Suppressor macrophage (primary cell): Measurements from ENCODE around the gene BIRC6.
"Not testable (repeated sequence)": the region's sequence is repeated elsewhere in the genome, so short reads cannot be mapped to it uniquely, and the experiment has no call there.

Experiments
- DNase-seq, 4 experiments: peaks; one replicate each; pipeline ENCODE4 v3.0.0-alpha.2; 2020 to 2022

The BIRC6 gene

GRCh38 chr2:32522770-32523169 lies 165.9 kb downstream of the BIRC6 start:
- no peak for DNase-seq

DNA sequence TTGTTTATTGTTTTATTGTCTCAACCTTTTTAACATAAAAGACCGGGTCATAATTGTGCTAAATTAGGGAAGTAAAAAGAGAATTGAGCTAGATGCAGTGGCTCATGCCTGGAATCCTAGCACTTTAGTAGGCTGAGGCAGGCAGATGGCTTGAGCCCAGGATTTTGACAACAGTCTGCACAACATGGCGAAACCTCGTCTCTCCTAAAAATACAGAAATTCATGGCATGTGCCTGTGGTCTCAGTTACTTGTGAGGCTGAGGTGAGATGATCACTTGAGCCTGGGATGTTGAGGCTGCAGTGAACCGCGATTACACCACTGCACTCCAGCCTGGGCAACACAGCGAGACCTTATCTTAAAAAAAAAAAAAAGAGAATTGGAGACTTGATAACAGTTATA lies 166.9 kb downstream of the BIRC6 start:
- DNase-seq, result peak in 1 of 4 experiments; percentile 4

DNA sequence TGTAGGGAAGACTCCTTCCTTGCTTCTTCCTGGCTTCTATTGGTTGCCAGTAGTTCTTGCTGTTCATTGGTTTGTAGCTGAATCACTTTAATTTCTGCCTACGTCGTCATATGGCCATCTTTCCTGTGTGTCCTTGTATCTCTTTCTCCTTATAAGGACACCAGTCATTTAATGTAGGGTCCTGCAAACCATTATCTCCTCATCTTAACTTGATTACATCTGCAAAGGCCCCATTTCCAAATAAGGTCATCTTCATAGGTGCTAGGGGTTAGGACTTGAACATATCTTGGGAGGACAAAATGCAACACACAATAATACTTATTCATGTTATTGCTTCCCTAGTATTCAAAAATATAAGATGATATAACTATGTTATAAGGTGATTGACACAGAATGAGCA lies 175.5 kb downstream of the BIRC6 start:
- no peak for DNase-seq

DNA sequence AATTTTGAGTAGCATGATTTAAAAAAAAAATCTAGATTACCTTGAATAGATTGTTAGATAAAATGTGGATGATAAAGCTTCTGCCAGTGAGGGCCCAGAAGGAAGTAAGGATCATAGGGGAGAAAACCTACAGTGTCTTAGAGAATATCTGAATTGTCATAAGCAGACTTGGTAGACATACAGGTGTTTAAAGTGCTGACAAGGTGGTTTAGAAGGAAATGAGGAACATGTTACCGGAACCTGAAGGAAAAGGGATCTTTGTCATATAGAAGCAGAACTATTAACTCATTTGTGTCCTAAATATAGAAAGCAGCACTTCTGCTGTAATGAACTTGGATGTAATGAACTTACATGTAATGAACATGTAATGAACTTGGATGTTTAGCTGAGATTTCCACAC lies 176.1 kb downstream of the BIRC6 start:
- peak in 1 of 4 experiments; percentile 2 for DNase-seq

GRCh38 chr2:32534831-32535230 lies 178.0 kb downstream of the BIRC6 start:
- no peak for DNase-seq

GRCh38 chr2:32538735-32539134 lies 181.9 kb downstream of the BIRC6 start:
- DNase-seq, result no peak

GRCh38 chr2:32552483-32552882 lies 195.7 kb downstream of the BIRC6 start:
- DNase-seq, result not testable (repeated sequence)

- peak; percentile 27 to 77 (median 60) for DNase-seq
Observed at GRCh38 chr2:32553829-32554432, 197.1 kb downstream of the BIRC6 start.

DNA sequence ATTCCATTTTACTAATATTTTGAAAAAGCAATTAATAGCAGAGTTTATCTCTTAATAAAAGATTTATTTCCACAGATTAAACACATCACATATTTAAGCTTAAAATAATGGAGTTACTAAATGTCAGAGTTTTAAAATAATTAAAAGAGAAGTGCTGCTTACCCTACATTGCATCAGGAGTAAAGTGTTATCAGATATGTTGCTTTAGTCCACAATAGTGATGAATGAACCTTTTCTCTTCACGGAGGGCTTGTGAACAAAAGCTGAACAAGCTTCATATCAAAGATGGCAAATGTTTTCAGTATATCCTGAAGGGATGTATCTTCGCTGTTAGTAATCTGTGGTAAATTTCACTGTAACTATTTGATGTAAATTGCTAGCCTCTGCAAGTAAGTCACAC lies 201.7 kb downstream of the BIRC6 start:
- DNase-seq, result peak in 1 of 4 experiments; percentile 6

GRCh38 chr2:32559136-32559535 lies 202.3 kb downstream of the BIRC6 start:
- DNase-seq, result peak; percentile 14 to 59 (median 51)

DNA sequence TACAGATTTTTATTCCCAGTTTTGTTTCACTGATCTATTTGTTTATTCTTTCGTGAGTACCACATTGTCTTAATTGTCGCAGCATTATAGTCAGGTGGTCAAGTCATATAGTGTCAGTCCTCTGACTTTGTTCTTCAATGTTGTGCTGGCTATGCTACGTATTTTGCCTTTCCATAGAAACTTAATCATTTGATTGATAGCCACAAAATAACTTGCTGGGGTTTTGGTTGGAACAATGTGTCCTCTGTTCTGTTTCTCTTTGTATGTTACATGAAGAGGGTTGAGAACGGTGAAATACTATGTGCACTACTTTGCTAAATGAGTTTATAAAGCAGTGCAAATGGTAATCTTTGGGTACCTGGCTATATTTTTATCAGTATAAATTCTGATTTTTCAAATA lies 206.1 kb downstream of the BIRC6 start:
- no peak for DNase-seq

- no peak for DNase-seq
Observed at GRCh38 chr2:32564417-32565035, 207.7 kb downstream of the BIRC6 start.

- no peak for DNase-seq
Observed at GRCh38 chr2:32565902-32566301, 209.1 kb downstream of the BIRC6 start.

DNA sequence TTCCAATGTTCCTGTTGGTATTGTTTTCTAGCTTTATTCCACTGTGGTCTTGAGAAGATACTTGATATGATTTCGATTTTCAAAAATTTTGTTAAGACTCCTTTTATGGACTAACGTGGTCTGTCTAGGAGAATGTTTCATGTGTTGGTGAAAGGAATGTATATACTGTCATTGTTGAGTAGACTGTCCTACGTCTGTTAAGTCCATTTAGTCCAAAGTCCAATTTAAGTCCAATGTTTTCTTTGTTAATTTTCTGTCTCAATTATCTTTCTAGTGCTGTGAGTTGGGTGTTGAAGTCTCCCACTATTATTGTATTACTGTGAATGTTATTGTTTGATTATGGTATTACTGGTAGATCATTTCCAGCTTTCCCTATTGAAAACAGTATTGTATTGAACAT lies 215.2 kb downstream of the BIRC6 start:
- DNase-seq, result no peak

- DNase-seq, result no peak
Observed at GRCh38 chr2:32572737-32573136, 215.9 kb downstream of the BIRC6 start.

DNA sequence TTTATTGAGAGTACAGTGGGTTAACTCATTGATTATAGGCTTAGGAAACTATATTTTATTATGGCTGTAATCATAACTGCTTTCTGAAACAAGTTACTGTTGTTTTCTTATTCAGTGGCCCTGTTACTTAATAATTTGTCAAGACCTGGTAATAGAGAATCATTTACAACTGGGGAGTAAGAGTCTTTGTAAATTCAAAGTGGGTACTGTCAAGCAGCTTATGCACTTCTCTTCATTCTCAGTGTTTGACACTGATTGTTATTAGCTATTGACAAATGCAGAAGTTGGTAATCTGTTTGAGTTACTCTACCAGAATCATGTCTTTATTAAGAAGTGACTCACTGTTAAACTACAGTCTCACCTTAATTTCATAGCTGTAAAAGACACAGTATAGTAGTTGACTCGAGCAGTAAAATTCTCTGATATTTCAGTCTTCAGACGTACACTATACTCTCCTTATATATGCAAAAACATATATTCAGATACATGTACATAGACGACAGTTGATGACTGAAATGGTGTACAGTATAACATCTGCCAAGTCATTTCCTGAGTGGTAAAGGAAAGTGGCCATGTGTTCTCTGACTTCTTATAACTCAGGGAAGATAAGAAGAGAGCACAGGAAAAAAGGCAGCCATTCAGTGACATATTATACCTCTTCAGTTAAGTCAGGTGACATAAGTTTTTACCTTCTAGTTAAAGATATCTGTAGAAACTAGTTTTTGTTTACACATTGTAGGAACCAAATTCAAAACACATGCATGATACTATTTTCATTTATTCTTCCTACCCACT lies 235.0 kb downstream of the BIRC6 start:
- peak in 2 of 4 experiments; percentile 17 to 26 for DNase-seq

GRCh38 chr2:32594573-32594972 lies 237.8 kb downstream of the BIRC6 start:
- DNase-seq, result no peak

DNA sequence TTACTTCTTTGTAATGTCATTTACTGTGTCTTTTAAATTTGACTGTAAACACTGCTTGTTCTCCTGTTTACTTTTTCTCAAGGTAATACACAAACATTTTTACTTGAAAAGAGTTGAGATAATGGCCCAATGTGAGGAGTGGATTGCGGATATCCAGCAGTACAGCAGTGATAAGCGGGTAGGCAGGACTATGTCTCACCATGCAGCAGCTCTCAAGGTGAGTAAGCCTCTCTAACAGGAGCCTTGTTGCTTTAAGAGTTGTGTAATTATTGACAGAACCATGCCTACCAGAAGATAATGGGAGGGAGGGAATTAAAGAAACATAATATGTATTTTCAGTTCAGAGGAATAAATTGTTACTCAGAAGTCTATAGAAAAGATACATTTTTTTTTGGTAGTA lies 254.5 kb downstream of the BIRC6 start:
- DNase-seq, result no peak

DNA sequence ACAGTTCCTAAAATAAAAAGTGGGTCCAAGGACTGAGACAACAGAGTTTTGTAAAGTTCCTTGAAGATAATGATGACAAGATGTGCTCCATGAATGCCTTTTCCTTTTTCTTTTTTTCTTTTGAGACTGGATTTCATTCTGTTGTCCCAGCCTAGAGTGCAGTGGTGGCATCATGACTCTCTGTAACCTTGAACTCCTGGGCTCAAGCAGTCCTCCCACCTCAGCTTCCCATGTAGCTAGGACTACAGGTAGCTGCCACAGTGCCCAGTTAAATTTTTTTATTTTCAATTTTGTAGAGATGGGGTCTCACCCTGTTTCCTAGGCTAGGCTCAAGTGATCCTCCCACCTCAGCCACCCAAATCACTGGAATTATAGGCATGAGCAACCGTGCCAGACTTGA lies 254.9 kb downstream of the BIRC6 start:
- DNase-seq, result no peak

DNA sequence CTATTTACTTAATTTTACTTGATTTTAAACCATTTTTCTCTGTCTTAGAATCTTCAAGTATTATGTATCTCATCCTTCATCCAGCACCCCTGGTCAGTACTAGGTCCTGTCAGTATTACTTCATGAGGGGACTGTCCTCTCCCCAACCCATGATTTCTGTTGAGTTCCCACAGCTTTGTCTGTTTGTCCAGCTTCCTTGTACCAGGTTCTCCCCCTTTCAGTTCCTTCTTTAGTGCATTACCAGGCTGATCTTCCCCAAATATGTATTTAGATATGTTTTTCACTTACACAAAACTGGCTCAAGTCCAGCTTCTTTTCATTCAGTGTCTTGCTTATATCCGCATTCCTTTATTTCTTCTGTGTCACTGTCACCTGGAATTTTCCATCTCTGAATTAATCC lies 257.3 kb downstream of the BIRC6 start:
- DNase-seq, result peak; percentile 34 to 76 (median 64)

GRCh38 chr2:32617599-32618189 lies 260.9 kb downstream of the BIRC6 start:
- no peak for DNase-seq

DNA sequence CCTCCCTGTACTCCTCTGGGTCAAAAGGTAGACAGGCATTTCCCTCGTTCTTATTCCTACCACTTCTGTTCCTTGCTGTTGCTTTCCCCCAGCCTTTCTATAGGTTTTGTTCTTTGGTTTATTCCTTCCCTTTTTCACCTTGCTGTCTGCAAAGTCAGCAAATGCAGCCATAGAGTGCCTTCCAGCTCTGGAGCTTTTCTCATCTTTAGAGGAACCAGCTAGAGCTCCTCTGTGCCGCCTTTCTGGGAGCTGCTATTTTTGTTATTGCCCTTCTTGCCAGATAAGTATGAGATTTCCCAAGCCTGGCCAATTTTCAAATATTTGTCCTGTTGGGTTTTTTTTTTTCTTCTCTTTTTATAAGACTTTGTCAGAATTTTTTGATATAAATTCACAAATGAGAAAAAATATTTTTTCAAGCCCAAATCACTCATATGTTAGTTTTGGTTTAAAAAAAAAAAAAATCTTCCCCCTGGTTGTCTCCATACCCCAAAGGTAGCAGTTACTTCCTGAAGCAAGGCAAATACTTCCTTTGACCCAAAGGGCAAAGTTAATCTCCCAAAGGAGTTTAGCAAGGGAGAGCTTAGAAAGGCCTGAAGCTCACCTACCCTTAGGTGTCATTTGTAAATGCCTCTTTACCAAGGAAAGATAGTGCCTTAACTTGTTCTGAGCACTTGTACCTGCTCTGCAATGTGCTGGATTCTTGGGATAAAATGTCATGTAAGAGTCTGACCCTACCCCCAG lies 265.9 kb downstream of the BIRC6 start:
- peak; percentile 50 to 66 (median 60) for DNase-seq

DNA sequence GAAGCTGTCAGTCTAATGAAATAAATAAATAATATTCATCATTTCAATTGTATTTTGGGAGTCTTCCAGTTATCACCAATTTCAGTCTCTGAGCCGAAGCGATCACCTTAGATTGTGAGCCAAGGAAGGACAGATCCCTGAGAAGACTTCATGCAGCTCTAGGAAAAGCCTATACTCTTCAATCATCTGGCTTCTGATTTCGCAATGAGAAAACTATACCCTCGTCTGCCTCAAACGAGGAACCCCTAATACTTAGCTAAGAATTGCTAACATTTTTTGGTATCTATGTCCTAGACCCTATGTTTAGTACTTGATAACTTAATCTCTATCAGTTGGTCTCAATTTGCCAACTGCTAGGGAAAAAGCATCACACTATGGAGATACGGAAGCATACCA lies 266.5 kb downstream of the BIRC6 start:
- DNase-seq, result no peak
